VCaP (cell line): ENCODE measurements around the gene EIF3L.
"Not testable (repeated sequence)": the region's sequence is repeated elsewhere in the genome, so short reads cannot be mapped to it uniquely, and the experiment has no call there.

Experiments
- H3K27ac ChIP-seq: fragments of 450-650 bp; 2 replicates; pipeline ENCODE4 v1.5.1; 2017
- CTCF ChIP-seq: fragments of 450-650 bp; conservative IDR thresholded peaks from 2 replicates; pipeline ENCODE4 v1.5.1; 2017; ENCODE audit warnings: mild to moderate bottlenecking, moderate library complexity

The EIF3L gene

DNA sequence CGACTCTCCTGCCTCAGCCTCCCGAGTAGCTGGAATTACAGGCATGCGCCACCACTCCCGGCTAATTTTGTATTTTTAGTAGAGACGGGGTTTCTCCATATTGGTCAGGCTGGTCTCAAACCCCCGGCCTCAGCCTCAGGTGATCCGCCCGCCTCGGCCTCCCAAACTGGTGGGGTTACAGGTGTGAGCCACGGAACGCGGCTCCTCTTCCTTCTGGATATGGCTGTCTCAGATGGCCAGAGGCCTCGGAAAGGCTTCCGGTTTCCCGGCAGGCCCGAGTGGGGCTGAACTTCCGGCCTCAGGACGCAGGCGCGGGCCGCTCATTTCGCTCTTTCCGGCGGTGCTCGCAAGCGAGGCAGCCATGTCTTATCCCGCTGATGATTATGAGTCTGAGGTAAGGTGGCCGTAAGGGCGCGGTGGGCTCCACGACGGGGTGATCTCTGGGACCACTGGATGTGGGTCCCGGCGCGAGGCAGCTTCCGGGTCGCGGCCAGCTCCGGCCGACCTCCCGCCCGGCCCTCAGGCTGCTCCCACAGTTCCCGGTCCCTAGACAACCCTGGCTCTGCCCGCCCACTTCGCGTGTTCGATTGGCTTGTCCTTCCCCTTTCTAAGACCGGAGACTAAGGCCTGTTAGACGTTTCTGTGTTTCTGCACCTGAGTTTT, at the start of gene EIF3L:
Gene EIF3L, plus strand, starts transcription at position 331 of the 663 bp plus-strand sequence. Its CDS starts 31 bp downstream, at position 362.
- no peak for TF ChIP-seq CTCF

DNA sequence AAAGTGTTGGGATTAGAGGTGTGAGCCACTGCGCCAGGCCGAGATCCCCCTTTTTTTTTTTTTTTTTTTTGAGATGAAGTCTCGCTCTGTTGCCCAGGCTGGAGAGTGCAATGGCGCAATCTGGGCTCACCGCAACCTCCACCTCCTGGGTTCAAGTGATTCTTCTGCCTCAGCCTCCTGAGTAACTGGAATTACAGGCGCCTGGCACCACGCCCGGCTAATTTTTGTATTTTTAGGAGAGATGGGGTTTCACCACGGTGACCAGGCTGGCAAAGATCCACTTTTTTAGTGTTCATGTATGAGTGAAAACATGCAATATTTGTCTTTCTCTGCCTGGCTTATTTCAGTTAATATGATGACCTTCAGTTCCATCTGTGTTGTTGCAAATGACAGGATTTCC, 49.2 kb upstream of the EIF3L start:
- not testable (repeated sequence) for H3K27ac ChIP-seq

More for the DNA sequence above, at the start of gene EIF3L:
- H3K27ac ChIP-seq = peak within 1 kb of the TSS; percentile 86

GRCh38 chr22:37801946-37802309, 47.3 kb upstream of the EIF3L start:
- TF ChIP-seq CTCF = no peak
- peak overlapping the region; percentile 93 for H3K27ac ChIP-seq

- TF ChIP-seq CTCF = no peak
- peak overlapping the region; percentile 93 for H3K27ac ChIP-seq
These were observed 46.7 kb upstream of the EIF3L start for GRCh38 chr22:37802310-37803194.

DNA sequence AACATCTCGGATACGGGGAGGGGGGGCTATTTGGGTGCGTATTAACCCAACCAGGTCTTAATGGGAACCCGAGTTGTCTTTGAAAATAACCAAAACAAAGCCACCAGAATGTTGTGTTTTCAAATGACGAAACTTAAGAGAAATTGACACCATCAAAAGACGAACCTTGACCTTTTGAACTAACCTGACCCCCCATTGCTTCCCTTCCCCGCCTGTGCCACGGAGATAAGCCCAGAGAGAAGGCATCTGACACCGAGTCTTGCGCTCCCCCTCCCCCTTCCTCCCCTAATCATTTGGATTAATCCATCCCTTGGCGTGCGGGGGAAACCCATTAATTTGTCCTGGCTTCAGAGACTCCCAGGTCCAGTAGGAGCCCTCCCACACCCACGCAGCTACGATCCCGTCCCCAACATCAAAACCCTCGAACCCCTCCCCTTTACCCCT, 46.0 kb upstream of the EIF3L start:
- peak overlapping the region; percentile 93 for H3K27ac ChIP-seq
- no peak for TF ChIP-seq CTCF

- no peak for TF ChIP-seq CTCF
- peak overlapping the region; percentile 93 for H3K27ac ChIP-seq
These were observed 45.4 kb upstream of the EIF3L start for GRCh38 chr22:37803639-37804351.

- TF ChIP-seq CTCF = no peak
- peak overlapping the region; percentile 93 for H3K27ac ChIP-seq
These were observed 44.8 kb upstream of the EIF3L start for GRCh38 chr22:37804352-37804880.
